ENCODE measurements around the gene MYO3A. TPM values are rescaled to one million over a fixed set of nuclear protein-coding genes. Genes with fewer than 3 reads are reported as not detected.
"Not testable (repeated sequence)": the region's sequence is repeated elsewhere in the genome, so short reads cannot be mapped to it uniquely, and the experiment has no call there.

The MYO3A gene
- total and polyA plus RNA-seq, 4 donors = 0.33 TPM; not detected in 2

- no peaks in the 10 kb centered on the region for H3K36me3 ChIP-seq (ENCODE audit: control insufficient read depth in 4 of 4, insufficient read depth in 3 of 4, low read depth in 1 of 4, low read length in 3 of 4)
- no peak overlapping the region for H3K9ac ChIP-seq (ENCODE audit: low read depth in 1 of 2, low read length in 2 of 2)
- no peaks in the 10 kb centered on the region for H3K4me1 ChIP-seq (ENCODE audit: control insufficient read depth in 4 of 4, insufficient read depth in 4 of 4, low read length in 3 of 4)
Observed at GRCh38 chr10:26064106-26064505, 130.1 kb downstream of the MYO3A start.

DNA sequence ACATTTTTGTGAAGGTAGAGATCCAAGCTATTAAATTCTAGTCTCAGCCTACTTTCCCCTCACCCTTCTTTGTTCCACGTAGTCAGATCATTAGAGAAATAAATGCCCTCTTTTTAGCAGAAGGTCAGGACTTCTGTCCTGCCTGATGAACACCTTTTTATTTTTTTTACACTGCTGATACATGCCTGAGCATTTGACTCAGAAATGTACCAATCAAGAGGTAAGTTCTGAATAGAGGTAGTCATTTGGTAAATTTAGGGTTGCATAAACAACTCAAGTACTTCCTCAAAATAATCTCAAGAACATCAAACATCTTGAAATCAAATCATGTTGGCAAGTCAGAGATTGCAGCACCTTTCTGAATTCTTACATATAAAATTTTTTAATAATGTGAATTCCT is 133.7 kb downstream of the MYO3A start:
- WGBS = 67% methylated on average over 1 of the region's 1 CpG
- Histone ChIP-seq H3K9me3 (ENCODE audit: control insufficient read depth in 4 of 4, low read length in 3 of 4) (no peaks in the 10 kb centered on the region), H3K4me3 (ENCODE audit: low read depth in 1 of 3, low read length in 3 of 3) (no peak overlapping the region), H3K27ac (ENCODE audit: low read depth in 1 of 2, low read length in 2 of 2) (no peak overlapping the region), H3K9ac (ENCODE audit: low read depth in 1 of 2, low read length in 2 of 2) (no peak overlapping the region), H3K27me3 (ENCODE audit: control insufficient read depth in 4 of 4, insufficient read depth in 4 of 4, low read length in 3 of 4) (no peaks in the 10 kb centered on the region), H3K4me1 (ENCODE audit: control insufficient read depth in 4 of 4, insufficient read depth in 4 of 4, low read length in 3 of 4) (no peaks in the 10 kb centered on the region), H3K36me3 (ENCODE audit: control insufficient read depth in 4 of 4, insufficient read depth in 3 of 4, low read depth in 1 of 4, low read length in 3 of 4) (no peaks in the 10 kb centered on the region)
- DNase-seq (ENCODE audit: low spot score) = no peak
- TF ChIP-seq RAD21 (IDR thresholded peaks at IDR 0.05) (no peak), CTCF (IDR thresholded peaks at IDR 0.05; ENCODE audit: low read depth, low read length, missing input control) (no peak), FOXA2 (IDR thresholded peaks at IDR 0.05) (no peak), YY1 (IDR thresholded peaks at IDR 0.05) (no peak), HNF4G (IDR thresholded peaks at IDR 0.05) (no peak), TAF1 (conservative IDR thresholded peaks at IDR 0.05) (no peak), FOXA1 (IDR thresholded peaks at IDR 0.05) (no peak), SP1 (IDR thresholded peaks at IDR 0.05) (no peak), RXRA (IDR thresholded peaks at IDR 0.05) (no peak), ZBTB33 (IDR thresholded peaks at IDR 0.05) (no peak), HNF4A (conservative IDR thresholded peaks at IDR 0.05) (no peak), EGR1 (IDR thresholded peaks at IDR 0.05; ENCODE audit: low read depth in 2 of 2) (no peak), NR2F2 (IDR thresholded peaks at IDR 0.05) (no peak), JUND (IDR thresholded peaks at IDR 0.05) (no peak), MAX (IDR thresholded peaks at IDR 0.05) (no peak), GABPA (IDR thresholded peaks at IDR 0.05 in 1 of 2, conservative IDR thresholded peaks at IDR 0.05 in 1 of 2) (no peak)
- TF ChIP-seq, protein P1, sequence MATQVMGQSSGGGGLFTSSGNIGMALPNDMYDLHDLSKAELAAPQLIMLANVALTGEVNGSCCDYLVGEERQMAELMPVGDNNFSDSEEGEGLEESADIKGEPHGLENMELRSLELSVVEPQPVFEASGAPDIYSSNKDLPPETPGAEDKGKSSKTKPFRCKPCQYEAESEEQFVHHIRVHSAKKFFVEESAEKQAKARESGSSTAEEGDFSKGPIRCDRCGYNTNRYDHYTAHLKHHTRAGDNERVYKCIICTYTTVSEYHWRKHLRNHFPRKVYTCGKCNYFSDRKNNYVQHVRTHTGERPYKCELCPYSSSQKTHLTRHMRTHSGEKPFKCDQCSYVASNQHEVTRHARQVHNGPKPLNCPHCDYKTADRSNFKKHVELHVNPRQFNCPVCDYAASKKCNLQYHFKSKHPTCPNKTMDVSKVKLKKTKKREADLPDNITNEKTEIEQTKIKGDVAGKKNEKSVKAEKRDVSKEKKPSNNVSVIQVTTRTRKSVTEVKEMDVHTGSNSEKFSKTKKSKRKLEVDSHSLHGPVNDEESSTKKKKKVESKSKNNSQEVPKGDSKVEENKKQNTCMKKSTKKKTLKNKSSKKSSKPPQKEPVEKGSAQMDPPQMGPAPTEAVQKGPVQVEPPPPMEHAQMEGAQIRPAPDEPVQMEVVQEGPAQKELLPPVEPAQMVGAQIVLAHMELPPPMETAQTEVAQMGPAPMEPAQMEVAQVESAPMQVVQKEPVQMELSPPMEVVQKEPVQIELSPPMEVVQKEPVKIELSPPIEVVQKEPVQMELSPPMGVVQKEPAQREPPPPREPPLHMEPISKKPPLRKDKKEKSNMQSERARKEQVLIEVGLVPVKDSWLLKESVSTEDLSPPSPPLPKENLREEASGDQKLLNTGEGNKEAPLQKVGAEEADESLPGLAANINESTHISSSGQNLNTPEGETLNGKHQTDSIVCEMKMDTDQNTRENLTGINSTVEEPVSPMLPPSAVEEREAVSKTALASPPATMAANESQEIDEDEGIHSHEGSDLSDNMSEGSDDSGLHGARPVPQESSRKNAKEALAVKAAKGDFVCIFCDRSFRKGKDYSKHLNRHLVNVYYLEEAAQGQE (IDR thresholded peaks at IDR 0.05) = no peak
- TF ChIP-seq, protein P2, sequence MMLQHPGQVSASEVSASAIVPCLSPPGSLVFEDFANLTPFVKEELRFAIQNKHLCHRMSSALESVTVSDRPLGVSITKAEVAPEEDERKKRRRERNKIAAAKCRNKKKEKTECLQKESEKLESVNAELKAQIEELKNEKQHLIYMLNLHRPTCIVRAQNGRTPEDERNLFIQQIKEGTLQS (IDR thresholded peaks at IDR 0.05) = no peak

More at GRCh38 chr10:26064106-26064505, 130.1 kb downstream of the MYO3A start:
- Histone ChIP-seq H3K9me3 (ENCODE audit: control insufficient read depth in 4 of 4, low read length in 3 of 4) (no peaks in the 10 kb centered on the region), H3K27me3 (ENCODE audit: control insufficient read depth in 4 of 4, insufficient read depth in 4 of 4, low read length in 3 of 4) (no peaks in the 10 kb centered on the region), H3K27ac (ENCODE audit: low read depth in 1 of 2, low read length in 2 of 2) (no peak overlapping the region), H3K4me3 (ENCODE audit: low read depth in 1 of 3, low read length in 3 of 3) (no peak overlapping the region)
- DNase-seq (ENCODE audit: low spot score) = no peak
- TF ChIP-seq HNF4A (conservative IDR thresholded peaks at IDR 0.05) (no peak), TAF1 (conservative IDR thresholded peaks at IDR 0.05) (no peak), FOXA2 (IDR thresholded peaks at IDR 0.05) (no peak), HNF4G (IDR thresholded peaks at IDR 0.05) (no peak), MAX (IDR thresholded peaks at IDR 0.05) (no peak), JUND (IDR thresholded peaks at IDR 0.05) (no peak)
- TF ChIP-seq, protein P2 (IDR thresholded peaks at IDR 0.05) = no peak

GRCh38 chr10:26080971-26081370 is 146.9 kb downstream of the MYO3A start:
- H3K36me3 ChIP-seq (ENCODE audit: control insufficient read depth in 4 of 4, insufficient read depth in 3 of 4, low read depth in 1 of 4, low read length in 3 of 4); H3K27me3 ChIP-seq (ENCODE audit: control insufficient read depth in 4 of 4, insufficient read depth in 4 of 4, low read length in 3 of 4); H3K4me3 ChIP-seq (ENCODE audit: low read depth in 1 of 3, low read length in 3 of 3); DNase-seq (ENCODE audit: low spot score); H3K4me1 ChIP-seq (ENCODE audit: control insufficient read depth in 4 of 4, insufficient read depth in 4 of 4, low read length in 3 of 4); H3K27ac ChIP-seq (ENCODE audit: low read depth in 1 of 2, low read length in 2 of 2); H3K9ac ChIP-seq (ENCODE audit: low read depth in 1 of 2, low read length in 2 of 2); H3K9me3 ChIP-seq (ENCODE audit: control insufficient read depth in 4 of 4, low read length in 3 of 4): not testable (repeated sequence)
- 77% methylated on average over 7 of the region's 7 CpGs for WGBS

Data from liver (tissue), 9 donors.